ENCODE data around the gene CFAP119. TPM values are rescaled to one million over a fixed set of nuclear protein-coding genes. Genes with fewer than 3 reads are reported as not detected.

CFAP119 gene
- total RNA-seq, 1 donor = 2.9 TPM

DNA sequence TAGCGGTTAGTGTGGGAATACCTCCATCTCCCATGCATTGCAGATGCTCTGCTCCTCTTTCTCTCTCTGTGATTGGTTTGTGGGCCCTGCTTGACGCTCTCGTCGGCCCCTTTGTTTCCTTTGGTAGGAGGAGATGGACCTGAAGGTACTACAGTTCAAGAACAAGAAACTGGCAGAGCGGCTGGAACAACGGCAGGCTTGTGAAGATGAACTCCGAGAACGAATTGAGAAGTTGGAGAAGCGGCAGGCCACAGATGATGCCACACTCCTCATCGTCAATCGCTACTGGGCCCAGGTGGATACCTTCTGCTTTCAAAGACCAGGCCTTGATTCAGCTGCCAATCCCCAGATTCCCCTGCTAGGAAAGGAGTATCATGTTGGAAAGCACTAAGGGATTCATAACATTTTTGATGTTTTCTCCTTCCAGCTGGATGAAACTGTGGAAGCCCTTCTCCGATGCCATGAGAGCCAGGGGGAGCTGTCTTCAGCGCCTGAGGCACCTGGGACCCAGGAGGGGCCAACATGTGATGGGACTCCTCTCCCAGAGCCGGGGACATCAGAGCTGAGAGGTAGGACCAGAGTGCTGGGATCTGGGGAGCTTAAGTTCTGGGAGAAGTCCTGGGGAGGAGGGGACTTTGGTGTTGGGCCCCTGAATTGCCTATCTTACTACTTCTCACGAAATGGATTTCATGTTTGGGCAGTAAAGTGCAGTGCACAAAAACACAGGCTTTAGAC lies 1.3 kb upstream of the CFAP119 start:
- Histone ChIP-seq H3K27ac (ENCODE audit: low read depth, low read length) (peak overlapping the region; percentile 91), H3K79me2 (ENCODE audit: insufficient read depth, low read length) (peaks cover 36% of the 10 kb centered on the region)

DNA sequence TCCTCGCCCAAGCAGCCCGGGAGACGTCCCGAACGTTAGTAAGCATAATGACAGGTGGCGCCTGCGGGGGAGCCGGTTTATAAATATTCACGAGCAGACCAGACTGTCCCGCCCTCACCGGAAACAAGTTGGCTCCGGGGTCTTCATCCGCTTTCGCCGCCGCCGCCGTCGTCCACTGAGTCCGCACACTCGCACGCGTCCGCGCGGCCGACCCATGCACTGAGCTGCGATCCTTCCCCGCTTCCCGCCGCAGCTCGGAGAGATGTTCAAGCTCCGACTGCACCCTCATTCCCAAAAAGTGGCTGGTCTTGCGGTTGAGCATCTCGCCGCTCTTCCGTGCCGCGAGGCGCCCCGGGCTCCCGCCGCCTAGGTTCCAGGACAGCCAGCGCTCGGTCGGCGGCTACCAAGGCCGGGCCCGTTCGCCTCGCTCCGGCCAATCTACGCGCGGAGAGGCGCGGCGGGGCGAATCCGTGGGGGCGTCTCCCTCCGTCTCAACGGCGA lies 385 bp downstream of the CFAP119 start:
- H3K36me3 ChIP-seq (ENCODE audit: insufficient read depth, low read length) = peaks cover 39% of the 10 kb centered on the region
- no peaks in the 10 kb centered on the region for H3K27me3 ChIP-seq (ENCODE audit: insufficient read depth, low read length)
- H3K27ac ChIP-seq (ENCODE audit: low read depth, low read length) = peak overlapping the region; percentile 91
- H3K4me2 ChIP-seq (ENCODE audit: insufficient read depth, low read length) = peak overlapping the region; percentile 100
- peak; percentile 91 for DNase-seq (ENCODE audit: insufficient read length, low spot score, missing footprints)
- no peaks in the 10 kb centered on the region for H3K9me3 ChIP-seq (ENCODE audit: low read depth, low read length)
- H3K79me2 ChIP-seq (ENCODE audit: insufficient read depth, low read length) = peaks cover 33% of the 10 kb centered on the region
- peak overlapping the region; percentile 95 for H2AFZ ChIP-seq (ENCODE audit: low read length)
- H3K4me3 ChIP-seq (ENCODE audit: insufficient read depth, low read length) = peak overlapping the region; percentile 94
- peaks cover 20% of the 10 kb centered on the region for H4K20me1 ChIP-seq (ENCODE audit: insufficient read depth, low read length)
- TF ChIP-seq, protein P1, sequence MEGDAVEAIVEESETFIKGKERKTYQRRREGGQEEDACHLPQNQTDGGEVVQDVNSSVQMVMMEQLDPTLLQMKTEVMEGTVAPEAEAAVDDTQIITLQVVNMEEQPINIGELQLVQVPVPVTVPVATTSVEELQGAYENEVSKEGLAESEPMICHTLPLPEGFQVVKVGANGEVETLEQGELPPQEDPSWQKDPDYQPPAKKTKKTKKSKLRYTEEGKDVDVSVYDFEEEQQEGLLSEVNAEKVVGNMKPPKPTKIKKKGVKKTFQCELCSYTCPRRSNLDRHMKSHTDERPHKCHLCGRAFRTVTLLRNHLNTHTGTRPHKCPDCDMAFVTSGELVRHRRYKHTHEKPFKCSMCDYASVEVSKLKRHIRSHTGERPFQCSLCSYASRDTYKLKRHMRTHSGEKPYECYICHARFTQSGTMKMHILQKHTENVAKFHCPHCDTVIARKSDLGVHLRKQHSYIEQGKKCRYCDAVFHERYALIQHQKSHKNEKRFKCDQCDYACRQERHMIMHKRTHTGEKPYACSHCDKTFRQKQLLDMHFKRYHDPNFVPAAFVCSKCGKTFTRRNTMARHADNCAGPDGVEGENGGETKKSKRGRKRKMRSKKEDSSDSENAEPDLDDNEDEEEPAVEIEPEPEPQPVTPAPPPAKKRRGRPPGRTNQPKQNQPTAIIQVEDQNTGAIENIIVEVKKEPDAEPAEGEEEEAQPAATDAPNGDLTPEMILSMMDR (IDR thresholded peaks at IDR 0.05; ENCODE audit: extremely low read depth, low read depth, low read length) = no peak
- H3K4me1 ChIP-seq (ENCODE audit: insufficient read depth, low read length) = peaks cover 25% of the 10 kb centered on the region

More for the DNA sequence above, 1.3 kb upstream of the CFAP119 start:
- peaks cover 23% of the 10 kb centered on the region for H4K20me1 ChIP-seq (ENCODE audit: insufficient read depth, low read length)
- H3K36me3 ChIP-seq (ENCODE audit: insufficient read depth, low read length) = peaks cover 51% of the 10 kb centered on the region
- TF ChIP-seq, protein P1 (IDR thresholded peaks at IDR 0.05; ENCODE audit: extremely low read depth, low read depth, low read length) = no peak
- peak; percentile 54 for DNase-seq (ENCODE audit: insufficient read length, low spot score, missing footprints)
- no peaks in the 10 kb centered on the region for H3K27me3 ChIP-seq (ENCODE audit: insufficient read depth, low read length)
- peaks cover 25% of the 10 kb centered on the region for H3K4me1 ChIP-seq (ENCODE audit: insufficient read depth, low read length)
- no peak overlapping the region for H2AFZ ChIP-seq (ENCODE audit: low read length)
- H3K4me2 ChIP-seq (ENCODE audit: insufficient read depth, low read length) = peak overlapping the region; percentile 100
- H3K9me3 ChIP-seq (ENCODE audit: low read depth, low read length) = no peaks in the 10 kb centered on the region
- peak overlapping the region; percentile 94 for H3K4me3 ChIP-seq (ENCODE audit: insufficient read depth, low read length)

DNA sequence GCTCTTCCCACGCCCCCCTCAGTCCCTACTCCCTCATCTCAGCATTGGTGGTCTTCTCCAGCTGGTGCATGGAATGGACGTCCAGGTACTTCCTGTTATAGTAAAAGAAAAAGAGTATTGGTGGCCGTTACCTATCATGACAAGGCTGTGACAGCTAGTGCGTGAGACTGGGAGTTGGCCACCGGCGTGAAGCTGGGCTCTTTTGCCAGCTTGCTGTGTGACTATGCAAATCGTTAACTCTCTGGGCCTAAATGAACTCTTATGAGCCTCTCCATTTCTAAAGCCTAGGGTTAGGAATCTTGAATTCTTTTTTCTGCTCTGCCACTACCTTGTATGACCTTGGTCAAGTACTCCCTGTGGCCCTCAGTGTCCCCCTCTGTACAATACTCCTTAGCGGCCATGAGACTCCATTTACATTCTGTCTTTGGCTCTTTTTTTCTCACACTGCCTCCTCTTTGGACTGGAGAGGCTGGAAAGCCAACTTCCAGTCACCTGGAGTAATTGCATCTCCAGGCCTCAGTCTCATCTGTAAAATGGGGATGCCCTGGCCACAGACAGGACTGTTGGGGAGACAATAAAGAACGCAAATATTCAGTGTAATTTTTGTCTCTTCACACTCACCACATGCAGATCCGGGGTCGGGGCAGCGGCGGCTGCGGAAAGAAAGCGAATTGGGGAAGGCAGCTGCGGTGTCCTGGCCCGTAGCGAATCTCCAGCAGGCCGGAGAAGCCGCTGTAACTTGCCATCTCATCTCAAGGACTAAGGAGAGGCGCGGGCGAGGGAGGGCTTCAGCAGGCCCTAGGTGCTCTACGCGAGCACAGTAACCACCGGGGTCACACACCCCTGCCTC lies 1.1 kb downstream of the CFAP119 start:
- Histone ChIP-seq H3K9me3 (ENCODE audit: low read depth, low read length) (no peaks in the 10 kb centered on the region), H3K4me2 (ENCODE audit: insufficient read depth, low read length) (peak overlapping the region; percentile 100), H3K4me1 (ENCODE audit: insufficient read depth, low read length) (peaks cover 25% of the 10 kb centered on the region), H3K4me3 (ENCODE audit: insufficient read depth, low read length) (peak overlapping the region; percentile 94), H2AFZ (ENCODE audit: low read length) (peak overlapping the region; percentile 95), H4K20me1 (ENCODE audit: insufficient read depth, low read length) (peaks cover 20% of the 10 kb centered on the region), H3K36me3 (ENCODE audit: insufficient read depth, low read length) (peaks cover 37% of the 10 kb centered on the region), H3K27ac (ENCODE audit: low read depth, low read length) (peak overlapping the region; percentile 91), H3K27me3 (ENCODE audit: insufficient read depth, low read length) (no peaks in the 10 kb centered on the region), H3K79me2 (ENCODE audit: insufficient read depth, low read length) (peaks cover 33% of the 10 kb centered on the region)
- TF ChIP-seq, protein P1 (IDR thresholded peaks at IDR 0.05; ENCODE audit: extremely low read depth, low read depth, low read length) = no peak
- DNase-seq (ENCODE audit: insufficient read length, low spot score, missing footprints) = peak; percentile 83
